Mucosa of rectum (tissue), 2 donors: ENCODE data around the gene TMEM45A.
"Not testable (repeated sequence)": the region's sequence is repeated elsewhere in the genome, so short reads cannot be mapped to it uniquely, and the experiment has no call there.

ENCODE experiments used
- H3K27ac ChIP-seq, 2 donors: one replicate each; pipeline ENCODE4 v1.7.0; 2013; ENCODE audit warnings: inconsistent platforms in 2 of 2, low read depth in 2 of 2, low read length in 2 of 2
- H3K27me3 ChIP-seq, 2 donors: one replicate each; pipeline ENCODE4 v1.7.0; 2013; ENCODE audit warnings: low read length in 2 of 2; ENCODE audit not compliant: control insufficient read depth in 2 of 2, insufficient read depth in 2 of 2
- H3K36me3 ChIP-seq, 2 donors: one replicate each; pipeline ENCODE4 v1.7.0; 2013; ENCODE audit warnings: low read length in 2 of 2; ENCODE audit not compliant: control insufficient read depth in 2 of 2, insufficient read depth in 2 of 2
- H3K4me1 ChIP-seq, 2 donors: one replicate each; pipeline ENCODE4 v1.7.0; 2013; ENCODE audit warnings: low read length in 2 of 2, mild to moderate bottlenecking in 1 of 2; ENCODE audit not compliant: control insufficient read depth in 2 of 2, insufficient read depth in 2 of 2
- H3K4me3 ChIP-seq, 2 donors: one replicate each; pipeline ENCODE4 v1.7.0; 2013; ENCODE audit warnings: low read length in 2 of 2
- H3K9ac ChIP-seq, 2 donors: one replicate each; pipeline ENCODE4 v1.7.0; 2013; ENCODE audit warnings: low read length in 2 of 2, low read depth in 1 of 2, mild to moderate bottlenecking in 1 of 2
- H3K9me3 ChIP-seq, 2 donors: one replicate each; pipeline ENCODE4 v1.7.0; 2013; ENCODE audit warnings: low read length in 2 of 2; ENCODE audit not compliant: control insufficient read depth in 2 of 2
- donor health status: healthy.
- donor health status: Normal muscosa, but diverticular disease.

The TMEM45A gene

DNA sequence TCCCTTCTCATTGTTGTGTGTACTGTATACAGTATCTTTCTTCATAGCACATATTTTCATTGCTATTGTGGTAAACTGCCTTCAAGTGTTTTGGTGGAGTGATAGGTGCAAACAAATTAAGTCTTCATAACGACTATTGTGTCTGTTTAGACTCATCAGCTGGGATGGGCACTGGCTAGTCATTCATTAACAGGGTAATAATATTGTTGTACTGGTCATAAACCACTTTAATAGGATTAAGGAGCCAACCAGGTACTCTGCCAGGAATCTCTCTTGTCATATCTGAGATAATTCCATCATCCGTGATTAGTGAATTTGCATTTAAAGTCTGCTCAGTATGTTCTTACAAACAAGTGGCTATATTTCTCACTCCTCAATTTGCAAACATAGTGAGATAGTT, 10.2 kb upstream of the TMEM45A start:
- H3K36me3 ChIP-seq = no peaks in the 10 kb centered on the region
- no peaks in the 10 kb centered on the region for H3K9me3 ChIP-seq
- H3K27me3 ChIP-seq = no peaks in the 10 kb centered on the region
- no peak overlapping the region for H3K4me3 ChIP-seq
- no peak overlapping the region for H3K9ac ChIP-seq
- no peaks in the 10 kb centered on the region for H3K4me1 ChIP-seq
- no peak overlapping the region for H3K27ac ChIP-seq

DNA sequence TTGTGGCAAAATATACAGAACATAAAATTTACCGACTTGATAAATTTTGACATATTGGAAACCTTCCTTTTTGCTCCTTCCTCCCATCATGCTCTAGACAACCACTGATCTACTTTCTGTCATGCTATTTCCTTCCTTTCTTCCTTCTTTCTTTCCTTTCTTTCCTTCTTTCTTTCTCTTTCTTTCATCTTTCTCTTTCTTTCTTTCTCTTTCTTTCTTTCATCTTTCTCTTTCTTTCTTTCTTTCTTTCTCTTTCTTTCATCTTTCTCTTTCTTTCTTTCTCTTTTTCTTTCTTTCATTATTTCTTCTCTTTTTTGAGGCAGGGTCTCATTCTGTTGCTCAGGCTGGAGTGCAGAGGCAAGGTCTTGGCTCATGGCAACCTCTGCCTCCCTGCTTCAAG, 8.9 kb upstream of the TMEM45A start:
- Histone ChIP-seq H3K4me3 (no peak overlapping the region), H3K36me3 (no peaks in the 10 kb centered on the region), H3K27me3 (no peaks in the 10 kb centered on the region), H3K9ac (no peak overlapping the region), H3K27ac (no peak overlapping the region), H3K4me1 (no peaks in the 10 kb centered on the region), H3K9me3 (no peaks in the 10 kb centered on the region)

DNA sequence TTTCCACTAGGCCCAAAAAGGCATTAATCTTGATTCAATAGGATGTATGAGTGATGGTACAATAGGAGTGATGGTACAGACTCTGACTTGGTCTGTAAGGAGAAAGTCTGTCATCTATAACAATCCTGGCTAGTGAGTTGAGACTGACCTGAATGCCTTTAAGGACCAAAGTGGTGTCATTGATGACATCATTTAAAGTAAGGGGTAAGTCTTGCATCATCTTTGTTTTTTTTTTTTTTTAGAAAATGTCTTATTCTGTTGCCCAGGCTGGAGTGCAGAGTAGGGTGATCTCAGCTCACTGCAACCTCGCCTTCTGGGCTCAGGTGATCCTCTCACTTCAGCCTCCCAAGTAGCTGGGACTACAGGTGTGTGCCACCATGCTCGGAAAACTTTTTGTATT, 5.6 kb upstream of the TMEM45A start:
- Histone ChIP-seq H3K27me3 (peaks cover 0 to 2% of the 10 kb centered on the region in 2 donors), H3K9ac (no peak overlapping the region)

DNA sequence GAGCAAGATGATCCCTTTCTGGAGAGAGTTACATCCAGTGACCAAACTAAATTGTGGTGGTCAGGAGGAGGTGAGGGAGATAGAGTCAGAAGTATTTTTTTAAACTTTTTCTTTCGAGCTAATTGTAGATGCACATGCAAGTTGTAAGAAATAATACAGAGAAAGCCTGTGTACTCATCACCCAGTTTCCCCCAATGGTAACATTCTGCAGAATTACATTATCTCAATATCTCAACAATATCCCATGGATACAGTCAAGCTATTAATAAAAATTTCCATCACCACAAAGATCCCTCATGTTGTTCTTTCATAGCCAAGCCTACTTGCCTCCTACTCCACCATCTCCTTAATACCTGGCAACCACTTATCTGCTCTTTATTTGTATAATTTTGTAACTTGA, 3.3 kb upstream of the TMEM45A start:
- H3K4me3 ChIP-seq = no peak overlapping the region
- H3K36me3 ChIP-seq = no peaks in the 10 kb centered on the region
- H3K9me3 ChIP-seq = no peaks in the 10 kb centered on the region
- no peak overlapping the region for H3K9ac ChIP-seq
- H3K4me1 ChIP-seq = no peaks in the 10 kb centered on the region
- H3K27ac ChIP-seq = no peak overlapping the region
- H3K27me3 ChIP-seq = peaks cover 0 to 4% of the 10 kb centered on the region in 2 donors

More for the DNA sequence above, 5.6 kb upstream of the TMEM45A start:
- H3K4me3 ChIP-seq = no peak overlapping the region
- no peak overlapping the region for H3K27ac ChIP-seq
- H3K9me3 ChIP-seq = no peaks in the 10 kb centered on the region
- no peaks in the 10 kb centered on the region for H3K36me3 ChIP-seq
- no peaks in the 10 kb centered on the region for H3K4me1 ChIP-seq

DNA sequence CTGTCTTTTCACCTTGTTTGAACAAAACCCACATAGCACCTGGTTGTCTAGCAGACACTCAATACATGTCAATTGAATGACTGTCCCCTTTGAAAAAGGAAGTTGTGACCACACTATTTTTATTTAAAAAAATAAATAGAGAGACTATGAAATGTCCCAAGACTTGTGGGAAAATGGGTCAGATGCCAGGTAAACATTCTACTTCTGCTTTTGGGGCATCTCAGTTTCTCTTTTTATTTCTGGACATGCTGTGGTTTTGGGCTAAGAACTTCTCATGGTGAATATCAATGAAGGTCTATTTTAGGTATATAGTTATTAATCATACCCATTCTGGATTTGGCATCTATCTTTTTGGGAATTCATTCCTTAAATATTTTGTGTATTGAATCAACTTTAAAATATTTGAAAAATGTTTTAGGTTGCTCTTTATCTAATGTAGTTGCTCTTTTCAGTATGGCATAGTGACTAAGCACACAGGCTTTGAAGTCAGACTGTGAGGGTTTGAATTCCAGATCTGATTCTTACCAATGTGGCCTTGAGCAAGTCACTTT, 4.4 kb downstream of the TMEM45A start:
- Histone ChIP-seq H3K4me3 (no peak overlapping the region), H3K36me3 (no peaks in the 10 kb centered on the region), H3K4me1 (no peaks in the 10 kb centered on the region), H3K9ac (no peak overlapping the region), H3K9me3 (no peaks in the 10 kb centered on the region), H3K27me3 (peaks cover 0 to 2% of the 10 kb centered on the region in 2 donors), H3K27ac (no peak overlapping the region)

DNA sequence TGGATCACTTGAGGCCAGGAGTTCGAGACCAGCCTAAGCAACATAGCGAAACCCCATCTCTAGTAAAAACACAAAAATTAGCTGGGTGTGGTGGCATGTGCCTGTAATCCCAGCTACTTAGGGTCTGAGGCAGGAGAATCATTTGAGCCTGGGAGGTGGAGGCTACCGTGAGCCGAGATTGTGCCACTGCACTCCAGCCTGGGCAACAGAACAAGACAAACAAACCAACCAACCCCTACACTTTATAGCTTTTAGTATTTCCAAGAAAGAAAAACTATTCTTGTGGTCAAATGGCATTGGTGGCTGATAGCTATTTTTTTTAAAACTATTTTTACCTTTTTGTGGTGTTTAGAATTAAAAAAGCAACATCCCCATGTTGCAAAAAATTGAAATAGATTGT, 7.2 kb downstream of the TMEM45A start:
- Histone ChIP-seq H3K27me3 (no peaks in the 10 kb centered on the region), H3K4me1 (no peaks in the 10 kb centered on the region), H3K27ac (no peak overlapping the region), H3K9me3 (no peaks in the 10 kb centered on the region), H3K9ac (no peak overlapping the region), H3K36me3 (no peaks in the 10 kb centered on the region), H3K4me3 (no peak overlapping the region)

DNA sequence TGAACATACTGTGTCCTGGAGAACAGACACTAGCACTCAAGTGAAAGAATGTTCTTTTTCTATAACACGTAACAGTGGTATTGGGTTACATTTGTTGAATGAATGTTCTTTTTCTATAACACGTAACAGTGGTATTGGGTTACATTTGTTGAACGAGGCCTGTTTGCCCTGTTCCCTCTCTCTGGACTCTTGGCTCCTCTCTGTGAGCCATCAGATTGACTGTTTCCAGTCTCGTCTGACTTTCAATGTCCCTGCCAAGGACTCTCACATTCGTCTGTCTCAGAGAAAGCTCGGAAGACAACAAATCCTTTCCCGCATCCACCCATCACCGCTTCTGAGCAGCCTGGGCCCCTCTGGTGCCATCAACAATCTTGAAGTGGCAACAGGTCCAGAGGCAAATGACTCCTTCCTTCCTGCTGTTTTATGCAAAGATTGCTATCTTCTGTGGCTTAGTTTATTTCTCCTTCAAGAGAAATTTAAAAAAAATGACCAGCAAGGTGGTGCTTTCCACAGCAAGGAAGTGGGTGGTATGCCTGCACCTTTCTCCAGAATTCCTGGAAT, 8.0 kb downstream of the TMEM45A start:
- H3K36me3 ChIP-seq = no peaks in the 10 kb centered on the region
- H3K9ac ChIP-seq = no peak overlapping the region
- no peak overlapping the region for H3K4me3 ChIP-seq
- no peak overlapping the region for H3K27ac ChIP-seq
- H3K4me1 ChIP-seq = no peaks in the 10 kb centered on the region
- no peaks in the 10 kb centered on the region for H3K27me3 ChIP-seq
- H3K9me3 ChIP-seq = no peaks in the 10 kb centered on the region

DNA sequence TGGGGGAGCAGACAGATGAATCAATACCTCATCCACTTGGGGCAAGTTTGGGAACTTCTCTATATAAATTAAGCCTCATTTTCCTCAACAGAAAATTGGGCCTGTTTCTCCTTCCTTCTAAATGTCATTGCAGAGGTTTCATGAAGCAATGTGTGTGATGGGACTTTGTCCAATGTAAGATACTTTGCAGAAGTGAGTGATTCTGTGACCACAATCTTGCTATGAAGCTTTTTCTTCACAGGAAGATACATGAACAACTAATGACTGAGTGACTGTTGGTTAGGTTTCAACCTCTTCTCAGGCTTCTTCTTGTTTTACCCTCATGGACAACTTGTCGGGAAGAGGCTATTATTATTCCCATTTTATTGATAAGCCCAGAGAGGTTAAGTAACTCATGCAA, 11.0 kb downstream of the TMEM45A start:
- Histone ChIP-seq H3K4me1 (no peaks in the 10 kb centered on the region), H3K36me3 (no peaks in the 10 kb centered on the region), H3K9ac (no peak overlapping the region), H3K27me3 (no peaks in the 10 kb centered on the region), H3K9me3 (no peaks in the 10 kb centered on the region), H3K4me3 (no peak overlapping the region), H3K27ac (no peak overlapping the region)

DNA sequence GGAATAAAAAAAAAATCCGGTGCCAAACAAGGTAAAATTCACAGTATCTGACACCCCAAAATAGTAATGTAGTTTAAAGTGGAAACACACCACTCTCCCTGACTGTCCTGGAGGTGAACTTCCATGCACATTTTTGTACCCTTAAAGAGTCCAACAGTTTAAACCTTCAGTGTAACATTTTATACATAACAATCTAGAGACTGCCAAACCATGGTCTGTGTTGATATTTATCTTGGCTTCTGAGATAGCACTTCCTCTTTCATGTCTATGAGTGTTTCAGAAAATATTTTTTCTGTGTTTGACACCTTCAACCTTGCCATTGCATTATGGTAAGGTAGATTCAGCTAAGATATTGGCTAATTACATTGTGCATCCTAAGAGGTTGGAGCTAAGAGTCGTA, 13.9 kb downstream of the TMEM45A start:
- no peaks in the 10 kb centered on the region for H3K36me3 ChIP-seq
- H3K9me3 ChIP-seq = no peaks in the 10 kb centered on the region
- H3K4me1 ChIP-seq = no peaks in the 10 kb centered on the region
- no peak overlapping the region for H3K27ac ChIP-seq
- H3K4me3 ChIP-seq = no peak overlapping the region
- H3K9ac ChIP-seq = no peak overlapping the region
- no peaks in the 10 kb centered on the region for H3K27me3 ChIP-seq

DNA sequence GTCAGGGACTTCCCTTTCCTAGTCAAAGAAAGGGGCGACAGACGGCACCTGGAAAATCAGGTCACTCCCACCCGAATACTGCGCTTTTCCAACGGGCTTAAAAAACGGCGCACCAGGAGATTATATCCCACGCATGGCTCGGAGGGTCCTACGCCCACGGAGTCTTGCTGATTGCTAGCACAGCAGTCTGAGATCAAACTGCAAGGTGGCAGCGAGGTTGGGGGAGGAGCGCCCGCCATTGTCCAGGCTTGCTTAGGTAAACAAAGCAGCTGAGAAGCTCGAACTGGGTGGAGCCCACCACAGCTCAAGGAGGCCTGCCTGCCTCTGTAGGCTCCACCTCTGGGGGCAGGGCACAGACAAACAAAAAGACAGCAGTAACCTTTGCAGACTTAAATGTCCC, 17.4 kb downstream of the TMEM45A start:
- not testable (repeated sequence) for H3K4me3 ChIP-seq, H3K9me3 ChIP-seq, H3K4me1 ChIP-seq, H3K27me3 ChIP-seq, H3K36me3 ChIP-seq, H3K27ac ChIP-seq, H3K9ac ChIP-seq

DNA sequence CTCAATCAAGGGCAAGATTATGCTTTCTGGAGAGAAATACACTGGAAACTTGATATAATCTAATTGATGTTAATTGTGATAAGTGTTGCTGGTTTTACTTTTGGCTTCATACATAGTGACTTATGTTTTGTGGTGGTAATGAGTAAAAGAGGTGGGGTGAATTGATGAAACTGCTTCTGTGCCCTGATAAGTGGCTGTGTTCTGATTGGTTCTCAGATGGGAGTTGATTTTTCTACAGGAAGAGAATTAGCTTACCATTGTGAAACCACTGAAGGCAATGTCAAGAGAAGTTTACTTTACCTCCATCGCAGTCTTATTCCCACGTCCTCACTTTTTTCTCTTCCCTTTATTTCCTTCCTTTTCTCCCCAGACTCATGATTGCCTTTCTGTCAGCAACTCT, 23.8 kb downstream of the TMEM45A start:
- Histone ChIP-seq H3K9me3 (no peaks in the 10 kb centered on the region), H3K9ac (no peak overlapping the region), H3K4me1 (no peaks in the 10 kb centered on the region), H3K27ac (no peak overlapping the region), H3K27me3 (no peaks in the 10 kb centered on the region), H3K4me3 (no peak overlapping the region), H3K36me3 (no peaks in the 10 kb centered on the region)
